DND-41 (cell line): Measurements from ENCODE around the gene PVALEF.

Experiments used
- ATAC-seq: fragments of 200-7000 bp; cut with Tn5 transposase; 3 replicates; pipeline ENCODE4 v1.9.1; 2021; ENCODE audit warnings: low read depth; ENCODE audit not compliant: insufficient read depth
- DNase-seq: peaks from one replicate; pipeline ENCODE4 v3.0.0-alpha.2; 2020
- H2AFZ ChIP-seq: 2 replicates; pipeline ENCODE4 v1.6.0; 2012; ENCODE audit warnings: low read depth, low read length
- H3K27ac ChIP-seq: 2 replicates; pipeline ENCODE4 v1.5.1; 2012; ENCODE audit warnings: low read length, inconsistent platforms
- H3K27me3 ChIP-seq: fragments of 200-600 bp; sonication (generic); 2 replicates; pipeline ENCODE4 v1.6.0; 2012; ENCODE audit warnings: low read length, mild to moderate bottlenecking, inconsistent platforms; ENCODE audit not compliant: insufficient read depth, poor library complexity
- H3K36me3 ChIP-seq: 2 replicates; pipeline ENCODE4 v1.5.1; 2012; ENCODE audit warnings: low read length, inconsistent platforms; ENCODE audit not compliant: insufficient read depth
- H3K4me1 ChIP-seq: 2 replicates; pipeline ENCODE4 v1.5.1; 2012; ENCODE audit warnings: mild to moderate bottlenecking, low read length; ENCODE audit not compliant: insufficient read depth
- H3K4me2 ChIP-seq: 2 replicates; pipeline ENCODE4 v1.6.0; 2012; ENCODE audit warnings: mild to moderate bottlenecking, moderate library complexity, low read length, inconsistent platforms; ENCODE audit not compliant: insufficient read depth
- H3K4me3 ChIP-seq, 2 experiments: fragments of 200-600 bp in 1 of 2; shearing (Covaris generic) in 1 of 2; 2 replicates each; pipeline ENCODE4 v1.5.1; 2012 to 2016; ENCODE audit warnings: inconsistent platforms in 2 of 2, low read length in 2 of 2, mild to moderate bottlenecking in 2 of 2, low read depth in 1 of 2, moderate library complexity in 1 of 2
- H3K79me2 ChIP-seq: 2 replicates; pipeline ENCODE4 v1.6.0; 2012; ENCODE audit warnings: low read length, inconsistent platforms; ENCODE audit not compliant: insufficient read depth
- H3K9ac ChIP-seq: 2 replicates; pipeline ENCODE4 v1.6.0; 2012; ENCODE audit warnings: low read depth, mild to moderate bottlenecking, inconsistent platforms, low read length, moderate library complexity
- H3K9me3 ChIP-seq: 2 replicates; pipeline ENCODE4 v1.5.1; 2012; ENCODE audit warnings: low read length, moderate library complexity, mild to moderate bottlenecking, inconsistent platforms; ENCODE audit not compliant: insufficient read depth, severe bottlenecking
- H4K20me1 ChIP-seq: 2 replicates; pipeline ENCODE4 v1.6.0; 2012; ENCODE audit warnings: low read length; ENCODE audit not compliant: insufficient read depth
- CTCF ChIP-seq: IDR thresholded peaks from 2 replicates; pipeline ENCODE4 v1.5.1; 2012; ENCODE audit warnings: borderline replicate concordance, low read length, moderate library complexity, mild to moderate bottlenecking; ENCODE audit not compliant: poor library complexity, severe bottlenecking; ENCODE audit errors: extremely low read depth
- EZH2 ChIP-seq: IDR thresholded peaks from 3 replicates; pipeline ENCODE4 v1.6.1; 2012; ENCODE audit warnings: borderline replicate concordance, low read depth, mild to moderate bottlenecking, moderate library complexity, low read length, inconsistent platforms; ENCODE audit not compliant: severe bottlenecking

PVALEF gene

GRCh38 chr17:81193051-81193410 is 27.7 kb downstream of the PVALEF start:
- no peak overlapping the region for H3K27ac ChIP-seq
- H3K79me2 ChIP-seq = no peaks in the 10 kb centered on the region
- H4K20me1 ChIP-seq = no peaks in the 10 kb centered on the region; the same call in 1 of the 2 replicates
- no peaks in the 10 kb centered on the region for H3K4me1 ChIP-seq
- no peak overlapping the region for H3K4me3 ChIP-seq
- no peaks in the 10 kb centered on the region for H3K27me3 ChIP-seq
- ATAC-seq (no peak), DNase-seq (no peak)
- peaks cover 68% of the 10 kb centered on the region for H3K36me3 ChIP-seq
- no peak overlapping the region for H2AFZ ChIP-seq
- no peaks in the 10 kb centered on the region for H3K9me3 ChIP-seq
- H3K4me2 ChIP-seq = no peak overlapping the region
- no peak overlapping the region for H3K9ac ChIP-seq
- no peak for TF ChIP-seq EZH2
- no peak for TF ChIP-seq CTCF

GRCh38 chr17:81193470-81194224 is 28.3 kb downstream of the PVALEF start:
- Histone ChIP-seq H3K9ac (no peak overlapping the region), H2AFZ (no peak overlapping the region), H3K27ac (no peak overlapping the region), H3K36me3 (peaks cover 72% of the 10 kb centered on the region), H3K9me3 (no peaks in the 10 kb centered on the region), H4K20me1 (no peaks in the 10 kb centered on the region), H3K4me2 (no peak overlapping the region), H3K79me2 (no peaks in the 10 kb centered on the region), H3K4me1 (no peaks in the 10 kb centered on the region), H3K4me3 (no peak overlapping the region), H3K27me3 (no peaks in the 10 kb centered on the region)
- ATAC-seq (no peak), DNase-seq (no peak)
- TF ChIP-seq EZH2 (no peak), CTCF (no peak)

- Histone ChIP-seq H3K4me1 (no peaks in the 10 kb centered on the region), H4K20me1 (no peaks in the 10 kb centered on the region), H3K9ac (no peak overlapping the region), H3K9me3 (no peaks in the 10 kb centered on the region), H2AFZ (no peak overlapping the region), H3K4me2 (no peak overlapping the region), H3K4me3 (no peak overlapping the region), H3K36me3 (peaks cover 69% of the 10 kb centered on the region), H3K79me2 (no peaks in the 10 kb centered on the region), H3K27ac (no peak overlapping the region), H3K27me3 (no peaks in the 10 kb centered on the region)
- no peak for TF ChIP-seq CTCF
- TF ChIP-seq EZH2 = no peak
- DNase-seq (no peak), ATAC-seq (no peak)
Observed at GRCh38 chr17:81194225-81194760, 29.0 kb downstream of the PVALEF start.
